Measurements from ENCODE around the gene DUSP14.

The DUSP14 gene

GRCh38 chr17:37513711-37514110, 24.0 kb downstream of the DUSP14 start:
- no peak for DNase-seq (ENCODE audit: low read depth, low spot score)

- DNase-seq (ENCODE audit: low read depth, low spot score): no peak
Measured at GRCh38 chr17:37516127-37516571, 26.5 kb downstream of the DUSP14 start.

- no peak for DNase-seq (ENCODE audit: low read depth, low spot score)
Measured at GRCh38 chr17:37517881-37518280, 28.2 kb downstream of the DUSP14 start.

- no peak for DNase-seq (ENCODE audit: low read depth, low spot score)
Measured at GRCh38 chr17:37518826-37519225, 29.1 kb downstream of the DUSP14 start.

- no peak for DNase-seq (ENCODE audit: low read depth, low spot score)
Measured at GRCh38 chr17:37519251-37519985, 29.7 kb downstream of the DUSP14 start.

GRCh38 chr17:37520174-37520573, 30.5 kb downstream of the DUSP14 start:
- no peak for DNase-seq (ENCODE audit: low read depth, low spot score)

- no peak for DNase-seq (ENCODE audit: low read depth, low spot score)
Measured at GRCh38 chr17:37521821-37522220, 32.1 kb downstream of the DUSP14 start.

- no peak for DNase-seq (ENCODE audit: low read depth, low spot score)
Measured at GRCh38 chr17:37523715-37524219, 34.1 kb downstream of the DUSP14 start.

- peak; percentile 6 for DNase-seq (ENCODE audit: low read depth, low spot score)
Measured at GRCh38 chr17:37527249-37527851, 37.7 kb downstream of the DUSP14 start.

- DNase-seq (ENCODE audit: low read depth, low spot score): no peak
Measured at GRCh38 chr17:37530420-37530819, 40.7 kb downstream of the DUSP14 start.

- DNase-seq (ENCODE audit: low read depth, low spot score): no peak
Measured at GRCh38 chr17:37532756-37533155, 43.1 kb downstream of the DUSP14 start.

- no peak for DNase-seq (ENCODE audit: low read depth, low spot score)
Measured at GRCh38 chr17:37535906-37536305, 46.2 kb downstream of the DUSP14 start.

- DNase-seq (ENCODE audit: low read depth, low spot score): no peak
Measured at GRCh38 chr17:37538981-37539659, 49.4 kb downstream of the DUSP14 start.

GRCh38 chr17:37541880-37542660, 52.4 kb downstream of the DUSP14 start:
- DNase-seq (ENCODE audit: low read depth, low spot score): no peak

GRCh38 chr17:37543637-37544052, 54.0 kb downstream of the DUSP14 start:
- DNase-seq (ENCODE audit: low read depth, low spot score): no peak

GRCh38 chr17:37545486-37545885, 55.8 kb downstream of the DUSP14 start:
- no peak for DNase-seq (ENCODE audit: low read depth, low spot score)

GRCh38 chr17:37546302-37546701, 56.6 kb downstream of the DUSP14 start:
- DNase-seq (ENCODE audit: low read depth, low spot score): no peak

- DNase-seq (ENCODE audit: low read depth, low spot score): no peak
Measured at GRCh38 chr17:37547986-37548385, 58.3 kb downstream of the DUSP14 start.

GRCh38 chr17:37551788-37552187, 62.1 kb downstream of the DUSP14 start:
- no peak for DNase-seq (ENCODE audit: low read depth, low spot score)

- DNase-seq (ENCODE audit: low read depth, low spot score): no peak
Measured at GRCh38 chr17:37553401-37553966, 63.8 kb downstream of the DUSP14 start.

- DNase-seq (ENCODE audit: low read depth, low spot score): no peak
Measured at GRCh38 chr17:37555386-37555785, 65.7 kb downstream of the DUSP14 start.

Measured in smooth muscle cell of the brain vasculature (primary cell).